ENCODE results near the gene COPS6. TPM values are rescaled to one million over a fixed set of nuclear protein-coding genes. Genes with fewer than 3 reads are reported as not detected.

COPS6 gene
- total RNA-seq, 1 donor from 2014 or later, result 42.2 TPM

DNA sequence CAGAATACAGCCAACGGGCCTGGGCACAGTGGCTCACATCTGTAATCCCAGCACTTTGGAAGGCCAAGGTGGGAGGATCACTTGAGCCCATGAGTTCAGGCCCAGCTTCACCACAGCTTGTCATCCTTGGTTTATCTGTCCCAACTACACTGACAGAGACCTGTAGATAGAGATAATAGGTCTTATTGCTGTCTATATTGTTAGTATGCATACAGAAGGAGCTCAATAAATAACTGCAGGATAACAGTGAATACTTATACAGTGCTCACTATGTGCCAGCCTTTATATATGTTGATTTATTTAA lies 31.9 kb downstream of the COPS6 start:
- Histone ChIP-seq H3K27ac (no peak overlapping the region), H3K27me3 (no peaks in the 10 kb centered on the region), H3K4me1 (peaks cover 12% of the 10 kb centered on the region), H2AFZ (replicated peaks) (no peak overlapping the region), H3K9ac (no peak overlapping the region), H3K4me2 (peak overlapping the region; percentile 84), H3K9me3 (ENCODE audit: low read depth) (no peaks in the 10 kb centered on the region), H3K79me2 (ENCODE audit: low read depth) (peaks cover 37% of the 10 kb centered on the region), H3F3A (ENCODE audit: low read depth) (peaks cover 31% of the 10 kb centered on the region), H4K20me1 (ENCODE audit: low read depth) (no peaks in the 10 kb centered on the region), H3K4me3 (peak overlapping the region; percentile 99), H3K36me3 (no peaks in the 10 kb centered on the region)
- H3K4me3 Mint-ChIP-seq, result peak overlapping the region; percentile 99
- peaks cover 4% of the 10 kb centered on the region for H3K27me3 Mint-ChIP-seq (ENCODE audit: insufficient read depth, low read depth)
- no peak overlapping the region for H3K27ac Mint-ChIP-seq
- TF ChIP-seq EZH2 (IDR thresholded peaks at IDR 0.05) (no peak), EZH2phosphoT487 (IDR thresholded peaks at IDR 0.05) (no peak)
- TF ChIP-seq, protein P1, sequence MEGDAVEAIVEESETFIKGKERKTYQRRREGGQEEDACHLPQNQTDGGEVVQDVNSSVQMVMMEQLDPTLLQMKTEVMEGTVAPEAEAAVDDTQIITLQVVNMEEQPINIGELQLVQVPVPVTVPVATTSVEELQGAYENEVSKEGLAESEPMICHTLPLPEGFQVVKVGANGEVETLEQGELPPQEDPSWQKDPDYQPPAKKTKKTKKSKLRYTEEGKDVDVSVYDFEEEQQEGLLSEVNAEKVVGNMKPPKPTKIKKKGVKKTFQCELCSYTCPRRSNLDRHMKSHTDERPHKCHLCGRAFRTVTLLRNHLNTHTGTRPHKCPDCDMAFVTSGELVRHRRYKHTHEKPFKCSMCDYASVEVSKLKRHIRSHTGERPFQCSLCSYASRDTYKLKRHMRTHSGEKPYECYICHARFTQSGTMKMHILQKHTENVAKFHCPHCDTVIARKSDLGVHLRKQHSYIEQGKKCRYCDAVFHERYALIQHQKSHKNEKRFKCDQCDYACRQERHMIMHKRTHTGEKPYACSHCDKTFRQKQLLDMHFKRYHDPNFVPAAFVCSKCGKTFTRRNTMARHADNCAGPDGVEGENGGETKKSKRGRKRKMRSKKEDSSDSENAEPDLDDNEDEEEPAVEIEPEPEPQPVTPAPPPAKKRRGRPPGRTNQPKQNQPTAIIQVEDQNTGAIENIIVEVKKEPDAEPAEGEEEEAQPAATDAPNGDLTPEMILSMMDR (IDR thresholded peaks at IDR 0.05), result no peak
- peaks cover 26% of the 10 kb centered on the region for H3K4me1 Mint-ChIP-seq
- DNase-seq (ENCODE audit: low spot score), result no peak
- H3K36me3 Mint-ChIP-seq, result peaks cover 15% of the 10 kb centered on the region
- H3K9me3 Mint-ChIP-seq, result no peaks in the 10 kb centered on the region

DNA sequence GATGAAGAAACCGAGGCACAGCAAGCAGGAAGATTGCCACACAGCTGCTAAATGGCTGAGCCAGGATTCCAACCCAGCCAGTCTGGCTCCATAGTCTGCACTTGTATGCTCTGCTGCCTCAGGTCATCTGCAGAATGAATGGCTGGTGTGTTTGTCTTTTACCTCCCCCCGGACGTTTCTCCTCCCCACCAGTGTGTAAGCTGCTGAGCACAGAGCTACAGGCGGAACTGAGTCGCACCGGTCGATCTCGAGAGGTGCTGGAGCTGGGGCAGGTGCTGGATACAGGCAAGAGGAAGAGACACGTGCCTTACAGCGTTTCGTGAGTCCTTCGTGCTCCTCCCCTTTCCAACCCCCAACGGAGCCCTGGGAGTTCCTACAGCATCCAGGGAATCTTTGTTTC lies 33.3 kb downstream of the COPS6 start:
- Histone ChIP-seq H3K4me1 (peaks cover 12% of the 10 kb centered on the region), H3F3A (ENCODE audit: low read depth) (peaks cover 40% of the 10 kb centered on the region), H3K9ac (no peak overlapping the region), H3K27me3 (no peaks in the 10 kb centered on the region), H3K4me2 (no peak overlapping the region), H2AFZ (replicated peaks) (no peak overlapping the region), H3K4me3 (no peak overlapping the region), H3K36me3 (no peaks in the 10 kb centered on the region), H3K9me3 (ENCODE audit: low read depth) (no peaks in the 10 kb centered on the region), H3K79me2 (ENCODE audit: low read depth) (peaks cover 43% of the 10 kb centered on the region), H3K27ac (no peak overlapping the region), H4K20me1 (ENCODE audit: low read depth) (no peaks in the 10 kb centered on the region)
- no peaks in the 10 kb centered on the region for H3K9me3 Mint-ChIP-seq
- TF ChIP-seq EZH2phosphoT487 (IDR thresholded peaks at IDR 0.05), result no peak
- TF ChIP-seq EZH2 (IDR thresholded peaks at IDR 0.05), result no peak
- TF ChIP-seq, protein P1 (IDR thresholded peaks at IDR 0.05), result no peak
- H3K4me1 Mint-ChIP-seq, result peaks cover 33% of the 10 kb centered on the region
- peaks cover 8% of the 10 kb centered on the region for H3K36me3 Mint-ChIP-seq
- peak overlapping the region; percentile 50 for H3K27ac Mint-ChIP-seq
- DNase-seq (ENCODE audit: low spot score), result no peak
- H3K4me3 Mint-ChIP-seq, result no peak overlapping the region
- H3K27me3 Mint-ChIP-seq (ENCODE audit: insufficient read depth, low read depth), result peaks cover 6% of the 10 kb centered on the region

DNA sequence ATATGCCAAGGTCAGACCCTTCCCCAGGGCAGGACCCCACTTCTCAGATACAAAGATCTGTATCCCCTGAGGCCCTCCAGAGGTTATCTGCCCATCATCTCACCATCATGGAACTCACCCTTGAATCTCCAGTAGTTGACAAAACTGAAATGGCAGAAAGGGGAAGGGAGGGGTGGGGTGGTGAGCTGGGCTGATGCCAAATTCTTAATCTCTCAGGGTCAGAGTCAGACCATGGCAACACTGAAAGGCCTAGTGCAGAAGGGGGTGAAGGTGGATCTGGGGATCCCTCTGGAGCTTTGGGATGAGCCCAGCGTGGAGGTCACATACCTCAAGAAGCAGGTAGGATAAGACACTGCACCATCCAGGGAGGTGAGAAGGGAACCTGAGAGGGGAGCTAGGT lies 33.8 kb downstream of the COPS6 start:
- peaks cover 33% of the 10 kb centered on the region for H3K4me1 Mint-ChIP-seq

More for the DNA sequence above, 33.8 kb downstream of the COPS6 start:
- Mint-ChIP-seq H3K9me3 (no peaks in the 10 kb centered on the region), H3K27me3 (ENCODE audit: insufficient read depth, low read depth) (peaks cover 6% of the 10 kb centered on the region), H3K36me3 (peaks cover 8% of the 10 kb centered on the region), H3K4me3 (peak overlapping the region; percentile 30), H3K27ac (no peak overlapping the region)
- peaks cover 2% of the 10 kb centered on the region for H3K27me3 ChIP-seq
- peaks cover 12% of the 10 kb centered on the region for H3K4me1 ChIP-seq
- peaks cover 40% of the 10 kb centered on the region for H3F3A ChIP-seq (ENCODE audit: low read depth)
- no peak overlapping the region for H3K9ac ChIP-seq
- DNase-seq (ENCODE audit: low spot score), result no peak
- H3K4me2 ChIP-seq, result no peak overlapping the region
- no peaks in the 10 kb centered on the region for H3K36me3 ChIP-seq
- no peak overlapping the region for H3K27ac ChIP-seq
- H3K79me2 ChIP-seq (ENCODE audit: low read depth), result peaks cover 40% of the 10 kb centered on the region
- no peaks in the 10 kb centered on the region for H4K20me1 ChIP-seq (ENCODE audit: low read depth)
- H2AFZ ChIP-seq (replicated peaks), result no peak overlapping the region
- H3K4me3 ChIP-seq, result no peak overlapping the region
- TF ChIP-seq EZH2phosphoT487 (IDR thresholded peaks at IDR 0.05) (no peak), EZH2 (IDR thresholded peaks at IDR 0.05) (no peak)
- TF ChIP-seq, protein P1 (IDR thresholded peaks at IDR 0.05), result no peak
- no peaks in the 10 kb centered on the region for H3K9me3 ChIP-seq (ENCODE audit: low read depth)

Data from neural progenitor cell (in vitro differentiated cells).